ENCODE data around the gene ITSN1. TPM values are rescaled to one million over a fixed set of nuclear protein-coding genes. Genes with fewer than 3 reads are reported as not detected.
"Not testable (repeated sequence)": the region's sequence is repeated elsewhere in the genome, so short reads cannot be mapped to it uniquely, and the experiment has no call there.

Gene ITSN1
- total RNA-seq, 1 donor from 2014 or later, result 4.5 TPM

GRCh38 chr21:33691945-33692603 lies 49.8 kb downstream of the ITSN1 start:
- peaks cover 10% of the 10 kb centered on the region for H3K27me3 Mint-ChIP-seq (ENCODE audit: insufficient read depth)
- H3K9me3 Mint-ChIP-seq, result no peaks in the 10 kb centered on the region
- no peaks in the 10 kb centered on the region for H3K4me1 Mint-ChIP-seq (ENCODE audit: low read depth)

GRCh38 chr21:33695813-33696212 lies 53.5 kb downstream of the ITSN1 start:
- no peak for DNase-seq (ENCODE audit: low spot score)
- Mint-ChIP-seq H3K27me3 (ENCODE audit: insufficient read depth) (peaks cover 21% of the 10 kb centered on the region), H3K4me3 (no peak overlapping the region), H3K4me1 (ENCODE audit: low read depth) (no peaks in the 10 kb centered on the region), H3K27ac (no peak overlapping the region), H3K36me3 (ENCODE audit: low read depth) (no peaks in the 10 kb centered on the region), H3K9me3 (no peaks in the 10 kb centered on the region)
- intact Hi-C loops (cut with micrococcal nuclease), result no loop called here

More at GRCh38 chr21:33691945-33692603, 49.8 kb downstream of the ITSN1 start:
- H3K36me3 Mint-ChIP-seq (ENCODE audit: low read depth), result no peaks in the 10 kb centered on the region
- no peak for DNase-seq (ENCODE audit: low spot score)
- H3K4me3 Mint-ChIP-seq, result no peak overlapping the region
- intact Hi-C loops (cut with micrococcal nuclease), result no loop called here
- H3K27ac Mint-ChIP-seq, result no peak overlapping the region

GRCh38 chr21:33696465-33696864 lies 54.2 kb downstream of the ITSN1 start:
- Mint-ChIP-seq H3K27me3 (ENCODE audit: insufficient read depth) (peaks cover 21% of the 10 kb centered on the region), H3K9me3 (no peaks in the 10 kb centered on the region), H3K36me3 (ENCODE audit: low read depth) (no peaks in the 10 kb centered on the region), H3K27ac (no peak overlapping the region), H3K4me1 (ENCODE audit: low read depth) (no peaks in the 10 kb centered on the region), H3K4me3 (no peak overlapping the region)
- DNase-seq (ENCODE audit: low spot score), result no peak
- intact Hi-C loops (cut with micrococcal nuclease), result no loop called here

- Mint-ChIP-seq H3K36me3 (ENCODE audit: low read depth) (no peaks in the 10 kb centered on the region), H3K9me3 (no peaks in the 10 kb centered on the region), H3K27me3 (ENCODE audit: insufficient read depth) (peaks cover 19% of the 10 kb centered on the region), H3K4me3 (no peak overlapping the region), H3K27ac (no peak overlapping the region), H3K4me1 (ENCODE audit: low read depth) (peaks cover 1% of the 10 kb centered on the region)
- intact Hi-C loops (cut with micrococcal nuclease), result no loop called here
- DNase-seq (ENCODE audit: low spot score), result no peak
Observed at GRCh38 chr21:33698087-33698860, 56.0 kb downstream of the ITSN1 start.

DNA sequence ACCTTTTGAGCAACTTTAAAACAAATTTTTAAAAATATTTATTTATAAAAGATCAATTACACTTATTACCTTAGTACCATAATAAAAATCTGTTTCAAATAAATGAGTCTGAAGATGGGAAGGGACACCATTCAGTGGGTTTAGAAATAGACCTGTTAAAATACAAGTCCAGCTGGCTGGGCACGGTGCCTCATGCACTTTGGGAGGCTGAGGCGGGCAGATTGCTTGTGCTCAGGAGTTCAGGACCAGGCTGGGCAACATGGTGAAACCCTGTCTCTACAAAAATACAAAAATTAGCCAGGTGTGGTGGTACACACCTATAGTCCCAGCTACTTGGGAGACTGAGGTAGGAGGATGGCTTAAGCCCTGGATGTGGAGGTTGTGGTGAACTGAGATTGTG lies 57.0 kb downstream of the ITSN1 start:
- peaks cover 19% of the 10 kb centered on the region for H3K27me3 Mint-ChIP-seq (ENCODE audit: insufficient read depth)
- H3K4me1 Mint-ChIP-seq (ENCODE audit: low read depth), result peaks cover 11% of the 10 kb centered on the region
- no peak overlapping the region for H3K4me3 Mint-ChIP-seq
- H3K36me3 Mint-ChIP-seq (ENCODE audit: low read depth), result no peaks in the 10 kb centered on the region
- DNase-seq (ENCODE audit: low spot score), result no peak
- H3K27ac Mint-ChIP-seq, result no peak overlapping the region
- intact Hi-C loops (cut with micrococcal nuclease), result no loop called here
- H3K9me3 Mint-ChIP-seq, result no peaks in the 10 kb centered on the region

DNA sequence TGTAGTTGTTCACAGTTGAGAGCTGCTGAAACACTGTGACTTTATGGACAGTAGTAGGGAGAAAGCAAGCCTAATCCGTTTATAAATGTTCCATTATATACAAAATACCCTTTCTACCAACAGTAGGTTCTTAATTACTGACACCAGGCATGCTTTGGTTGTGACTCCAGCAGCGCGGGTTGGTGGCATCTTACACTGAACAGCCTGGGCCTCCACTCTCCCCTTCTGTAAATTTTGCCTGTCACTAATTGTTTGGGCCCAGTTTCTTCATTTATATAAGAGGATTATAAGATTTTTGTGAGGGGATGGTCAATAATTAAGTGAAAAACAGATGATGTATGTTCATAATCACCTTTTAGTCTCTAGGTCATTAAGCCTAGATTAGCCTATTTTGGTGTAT lies 58.2 kb downstream of the ITSN1 start:
- Mint-ChIP-seq H3K9me3 (no peaks in the 10 kb centered on the region), H3K27ac (no peak overlapping the region), H3K4me1 (ENCODE audit: low read depth) (peaks cover 13% of the 10 kb centered on the region), H3K4me3 (no peak overlapping the region), H3K36me3 (ENCODE audit: low read depth) (no peaks in the 10 kb centered on the region), H3K27me3 (ENCODE audit: insufficient read depth) (peaks cover 19% of the 10 kb centered on the region)
- DNase-seq (ENCODE audit: low spot score), result no peak
- intact Hi-C loops (cut with micrococcal nuclease), result no loop called here

GRCh38 chr21:33703750-33704606 lies 61.7 kb downstream of the ITSN1 start:
- intact Hi-C loops (cut with micrococcal nuclease), result no loop called here
- Mint-ChIP-seq H3K4me3 (no peak overlapping the region), H3K9me3 (peaks cover 2% of the 10 kb centered on the region), H3K4me1 (ENCODE audit: low read depth) (peaks cover 13% of the 10 kb centered on the region), H3K27ac (no peak overlapping the region), H3K36me3 (ENCODE audit: low read depth) (no peaks in the 10 kb centered on the region), H3K27me3 (ENCODE audit: insufficient read depth) (no peaks in the 10 kb centered on the region)
- no peak for DNase-seq (ENCODE audit: low spot score)

DNA sequence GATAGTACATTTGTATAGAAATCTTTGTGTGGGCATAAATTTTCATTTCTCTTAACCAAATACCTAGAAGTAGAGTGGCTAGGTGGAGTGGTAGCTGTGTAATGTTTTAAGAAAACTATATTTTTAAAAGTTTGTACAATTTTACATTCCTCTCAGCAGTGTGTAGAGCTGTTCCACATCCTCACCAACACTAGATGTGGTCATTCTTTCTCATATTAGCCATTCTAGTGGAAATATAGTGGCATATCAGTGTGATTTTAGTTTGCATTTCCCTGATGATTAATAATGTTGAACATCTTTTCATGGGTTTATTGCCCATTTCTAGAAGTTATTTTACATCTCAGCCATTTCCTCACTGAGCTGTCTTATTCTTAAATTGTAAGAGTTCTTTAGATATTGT lies 65.5 kb downstream of the ITSN1 start:
- peaks cover 13% of the 10 kb centered on the region for H3K4me1 Mint-ChIP-seq (ENCODE audit: low read depth)
- no peaks in the 10 kb centered on the region for H3K27me3 Mint-ChIP-seq (ENCODE audit: insufficient read depth)
- peaks cover 3% of the 10 kb centered on the region for H3K9me3 Mint-ChIP-seq
- H3K4me3 Mint-ChIP-seq, result no peak overlapping the region
- H3K36me3 Mint-ChIP-seq (ENCODE audit: low read depth), result no peaks in the 10 kb centered on the region
- DNase-seq (ENCODE audit: low spot score), result no peak
- intact Hi-C loops (cut with micrococcal nuclease), result no loop called here
- H3K27ac Mint-ChIP-seq, result no peak overlapping the region

DNA sequence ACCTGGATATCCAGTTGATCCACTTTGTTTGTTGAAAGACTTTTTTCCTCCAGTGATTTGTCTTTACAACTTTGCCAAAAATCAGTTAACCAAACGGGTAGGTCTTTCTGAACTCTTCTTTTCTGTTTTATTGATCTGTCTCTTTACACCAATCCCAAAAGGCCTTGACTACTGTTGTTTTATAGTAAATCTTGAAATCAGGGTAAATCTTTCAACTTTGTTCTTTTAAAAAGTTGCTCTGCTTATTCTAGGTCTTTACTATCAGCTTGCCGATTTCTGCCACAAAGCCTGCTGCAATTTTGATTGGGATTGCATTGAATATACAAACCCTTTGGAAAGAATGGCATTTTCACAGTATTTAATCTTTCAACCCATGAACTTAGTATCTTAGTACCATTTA lies 66.6 kb downstream of the ITSN1 start:
- intact Hi-C loops (cut with micrococcal nuclease), result no loop called here
- Mint-ChIP-seq H3K27me3 (ENCODE audit: insufficient read depth) (no peaks in the 10 kb centered on the region), H3K36me3 (ENCODE audit: low read depth) (no peaks in the 10 kb centered on the region), H3K27ac (no peak overlapping the region), H3K4me1 (ENCODE audit: low read depth) (peaks cover 6% of the 10 kb centered on the region), H3K9me3 (peaks cover 3% of the 10 kb centered on the region), H3K4me3 (no peak overlapping the region)
- DNase-seq (ENCODE audit: low spot score), result no peak

GRCh38 chr21:33712022-33712803 lies 69.9 kb downstream of the ITSN1 start:
- H3K27ac Mint-ChIP-seq, result no peak overlapping the region
- H3K27me3 Mint-ChIP-seq (ENCODE audit: insufficient read depth), result no peaks in the 10 kb centered on the region
- no peak for DNase-seq (ENCODE audit: low spot score)

DNA sequence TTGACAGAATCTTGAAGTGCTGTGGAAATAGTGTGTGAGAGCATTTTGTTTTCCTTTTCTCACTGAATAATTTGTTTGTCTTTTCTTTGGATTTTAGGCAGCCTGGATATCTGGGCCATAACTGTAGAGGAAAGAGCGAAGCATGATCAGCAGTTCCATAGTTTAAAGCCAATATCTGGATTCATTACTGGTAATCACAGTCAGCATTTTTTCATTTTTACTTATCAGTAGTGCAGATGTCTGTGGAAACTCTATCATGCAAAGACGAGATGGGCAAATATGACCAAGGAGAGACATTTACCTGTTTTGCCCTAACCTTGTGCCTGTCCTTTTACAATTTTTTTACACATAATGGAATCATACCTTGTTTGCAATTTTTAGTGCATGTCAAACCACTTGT lies 78.8 kb downstream of the ITSN1 start:
- Mint-ChIP-seq H3K4me1 (ENCODE audit: low read depth) (no peaks in the 10 kb centered on the region), H3K27ac (no peak overlapping the region), H3K4me3 (no peak overlapping the region), H3K36me3 (ENCODE audit: low read depth) (no peaks in the 10 kb centered on the region), H3K27me3 (ENCODE audit: insufficient read depth) (peaks cover 7% of the 10 kb centered on the region), H3K9me3 (no peaks in the 10 kb centered on the region)
- no peak for DNase-seq (ENCODE audit: low spot score)
- intact Hi-C loops (cut with micrococcal nuclease), result loop anchor here (5.0 kb wide), 1 partner anchor 271 kb away; no protein-coding TSS in a partner anchor

More at GRCh38 chr21:33712022-33712803, 69.9 kb downstream of the ITSN1 start:
- H3K4me1 Mint-ChIP-seq (ENCODE audit: low read depth), result no peaks in the 10 kb centered on the region
- intact Hi-C loops (cut with micrococcal nuclease), result no loop called here
- H3K9me3 Mint-ChIP-seq, result peaks cover 3% of the 10 kb centered on the region
- no peak overlapping the region for H3K4me3 Mint-ChIP-seq
- no peaks in the 10 kb centered on the region for H3K36me3 Mint-ChIP-seq (ENCODE audit: low read depth)

- intact Hi-C loops (cut with micrococcal nuclease); DNase-seq (ENCODE audit: low spot score); H3K4me1 Mint-ChIP-seq (ENCODE audit: low read depth); H3K27ac Mint-ChIP-seq; H3K4me3 Mint-ChIP-seq; H3K9me3 Mint-ChIP-seq; H3K36me3 Mint-ChIP-seq (ENCODE audit: low read depth); H3K27me3 Mint-ChIP-seq (ENCODE audit: insufficient read depth): not testable (repeated sequence)
Observed at GRCh38 chr21:33729139-33729538, 86.8 kb downstream of the ITSN1 start.
